ENCODE results near the gene PTPRN2. TPM values are rescaled to one million over a fixed set of nuclear protein-coding genes. Genes with fewer than 3 reads are reported as not detected.
"Not testable (repeated sequence)": the region's sequence is repeated elsewhere in the genome, so short reads cannot be mapped to it uniquely, and the experiment has no call there.

PTPRN2 gene
- total and polyA plus RNA-seq, 8 donors, result 4.9 to 136 (median 46.8) TPM

DNA sequence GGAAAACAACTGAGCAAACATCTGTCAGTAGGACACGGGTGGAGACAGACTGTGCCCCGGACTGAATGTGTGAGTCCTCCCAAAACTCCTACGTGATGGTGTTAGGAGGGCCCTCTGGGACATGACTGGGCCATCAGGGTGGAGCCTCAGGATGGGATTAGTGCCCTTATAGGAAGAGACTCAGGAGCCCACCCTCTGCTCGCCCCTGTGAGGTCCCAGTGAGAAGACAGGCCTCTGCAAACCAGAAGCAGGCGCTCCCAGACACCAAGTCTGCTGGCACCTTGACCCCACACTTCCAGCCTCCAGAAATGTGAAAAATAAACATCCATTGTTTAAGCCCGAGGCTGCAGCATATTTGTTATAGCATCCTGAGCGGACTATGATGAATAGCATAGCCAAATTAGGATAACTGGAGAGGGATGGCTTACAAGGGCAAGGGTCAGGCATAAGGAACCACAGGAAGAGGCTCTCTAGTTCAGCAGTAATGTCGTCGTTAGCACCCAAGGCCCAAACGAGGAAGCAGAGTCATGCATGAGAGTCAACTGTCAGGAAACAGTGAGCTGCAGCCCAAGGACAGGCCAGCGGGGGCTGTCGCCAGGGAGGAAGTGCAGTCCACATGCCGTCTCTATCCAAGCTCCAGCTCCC is 50.6 kb downstream of the PTPRN2 start:
- peaks cover 0 to 14% (median 0%) of the 10 kb centered on the region in 3 donors for H3K27me3 ChIP-seq
- 53 to 76% (median 62%) methylated on average over 11 to 13 of the region's 13 CpGs for WGBS, 5 donors
- H3K27ac ChIP-seq, result no peak overlapping the region
- no peaks in the 10 kb centered on the region for H3K9me3 ChIP-seq
- no peak overlapping the region for H3K4me3 ChIP-seq
- TF ChIP-seq EP300 (IDR thresholded peaks at IDR 0.05) (no peak), POLR2AphosphoS5 (IDR thresholded peaks at IDR 0.05) (no peak), POLR2A (IDR thresholded peaks at IDR 0.05) (no peak)
- TF ChIP-seq, protein P1, sequence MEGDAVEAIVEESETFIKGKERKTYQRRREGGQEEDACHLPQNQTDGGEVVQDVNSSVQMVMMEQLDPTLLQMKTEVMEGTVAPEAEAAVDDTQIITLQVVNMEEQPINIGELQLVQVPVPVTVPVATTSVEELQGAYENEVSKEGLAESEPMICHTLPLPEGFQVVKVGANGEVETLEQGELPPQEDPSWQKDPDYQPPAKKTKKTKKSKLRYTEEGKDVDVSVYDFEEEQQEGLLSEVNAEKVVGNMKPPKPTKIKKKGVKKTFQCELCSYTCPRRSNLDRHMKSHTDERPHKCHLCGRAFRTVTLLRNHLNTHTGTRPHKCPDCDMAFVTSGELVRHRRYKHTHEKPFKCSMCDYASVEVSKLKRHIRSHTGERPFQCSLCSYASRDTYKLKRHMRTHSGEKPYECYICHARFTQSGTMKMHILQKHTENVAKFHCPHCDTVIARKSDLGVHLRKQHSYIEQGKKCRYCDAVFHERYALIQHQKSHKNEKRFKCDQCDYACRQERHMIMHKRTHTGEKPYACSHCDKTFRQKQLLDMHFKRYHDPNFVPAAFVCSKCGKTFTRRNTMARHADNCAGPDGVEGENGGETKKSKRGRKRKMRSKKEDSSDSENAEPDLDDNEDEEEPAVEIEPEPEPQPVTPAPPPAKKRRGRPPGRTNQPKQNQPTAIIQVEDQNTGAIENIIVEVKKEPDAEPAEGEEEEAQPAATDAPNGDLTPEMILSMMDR (IDR thresholded peaks at IDR 0.05), result no peak
- peaks cover 0 to 8% (median 0%) of the 10 kb centered on the region in 4 donors for H3K36me3 ChIP-seq
- peak in 1 of 2 donors; percentile 40 for DNase-seq
- intact Hi-C loops (cut with DNase I; ENCODE audit: low total_unique reads), result no loop called here
- H3K4me1 ChIP-seq, result peaks cover 0 to 21% (median 4%) of the 10 kb centered on the region in 4 donors

DNA sequence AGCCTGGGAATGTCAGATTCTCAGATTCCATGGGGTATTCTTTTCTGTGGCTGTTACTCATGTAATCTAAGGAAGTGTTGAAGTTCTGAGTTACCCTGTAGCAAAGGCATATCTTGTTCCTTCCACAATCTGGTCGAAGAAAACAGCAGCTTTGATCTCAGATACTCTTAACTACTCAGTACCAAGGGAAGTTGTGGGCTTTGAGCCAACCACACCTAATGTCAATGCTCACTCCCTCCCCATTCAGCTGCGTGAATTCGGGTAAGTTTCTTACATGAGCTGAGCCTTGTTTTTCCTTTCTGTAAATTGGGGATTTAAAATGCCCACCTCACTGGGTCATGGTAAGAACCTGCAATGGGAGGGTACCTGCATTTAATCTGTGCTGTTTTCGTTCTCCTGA is 52.5 kb downstream of the PTPRN2 start:
- intact Hi-C loops (cut with DNase I; ENCODE audit: low total_unique reads), result no loop called here
- WGBS, 5 donors, result 37 to 58% (median 48%) methylated on average over 4 of the region's 4 CpGs
- Histone ChIP-seq H3K36me3 (peaks cover 0 to 8% (median 0%) of the 10 kb centered on the region in 4 donors), H3K4me1 (peaks cover 0 to 29% (median 4%) of the 10 kb centered on the region in 4 donors), H3K27ac (peak overlapping the region in 1 of 5 donors; percentile 39), H3K9me3 (no peaks in the 10 kb centered on the region), H3K4me3 (no peak overlapping the region), H3K27me3 (peaks cover 0 to 14% (median 0%) of the 10 kb centered on the region in 3 donors)
- peak in 1 of 2 donors; percentile 70 for DNase-seq
- TF ChIP-seq, protein P1 (IDR thresholded peaks at IDR 0.05), result no peak
- no peak for TF ChIP-seq EP300 (IDR thresholded peaks at IDR 0.05)
- TF ChIP-seq POLR2AphosphoS5 (IDR thresholded peaks at IDR 0.05), result peak in 1 of 3 donors; percentile 69

DNA sequence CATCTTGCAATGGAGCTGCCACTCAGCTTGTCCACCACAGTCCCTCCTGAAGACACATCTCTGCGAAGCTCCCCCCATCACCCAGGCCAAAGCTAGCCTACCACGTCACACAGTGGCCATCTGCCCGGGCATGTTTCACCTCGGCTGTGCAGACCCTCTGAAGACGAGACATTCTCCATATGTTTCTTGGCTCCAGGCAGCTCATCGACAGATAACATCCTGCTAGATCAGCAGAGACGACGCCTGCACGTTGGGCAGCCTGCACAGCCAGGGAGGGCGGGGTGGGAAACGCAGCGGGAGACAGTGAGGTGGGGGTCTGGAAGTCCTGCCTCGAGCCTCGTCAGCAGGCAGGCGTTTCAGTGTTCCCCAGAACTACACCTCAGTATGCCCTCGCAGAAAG is 53.0 kb downstream of the PTPRN2 start:
- Histone ChIP-seq H3K27ac (peak overlapping the region in 1 of 5 donors; percentile 39), H3K36me3 (peaks cover 0 to 8% (median 0%) of the 10 kb centered on the region in 4 donors), H3K9me3 (no peaks in the 10 kb centered on the region), H3K4me3 (no peak overlapping the region), H3K4me1 (peaks cover 0 to 29% (median 4%) of the 10 kb centered on the region in 4 donors), H3K27me3 (peaks cover 0 to 14% (median 0%) of the 10 kb centered on the region in 3 donors)
- 66 to 87% (median 83%) methylated on average over 14 to 16 of the region's 16 CpGs for WGBS, 5 donors
- TF ChIP-seq, protein P1 (IDR thresholded peaks at IDR 0.05), result no peak
- TF ChIP-seq POLR2AphosphoS5 (IDR thresholded peaks at IDR 0.05) (no peak), EP300 (IDR thresholded peaks at IDR 0.05) (no peak), POLR2A (IDR thresholded peaks at IDR 0.05) (no peak)
- DNase-seq, result no peak
- intact Hi-C loops (cut with DNase I; ENCODE audit: low total_unique reads), result no loop called here

DNA sequence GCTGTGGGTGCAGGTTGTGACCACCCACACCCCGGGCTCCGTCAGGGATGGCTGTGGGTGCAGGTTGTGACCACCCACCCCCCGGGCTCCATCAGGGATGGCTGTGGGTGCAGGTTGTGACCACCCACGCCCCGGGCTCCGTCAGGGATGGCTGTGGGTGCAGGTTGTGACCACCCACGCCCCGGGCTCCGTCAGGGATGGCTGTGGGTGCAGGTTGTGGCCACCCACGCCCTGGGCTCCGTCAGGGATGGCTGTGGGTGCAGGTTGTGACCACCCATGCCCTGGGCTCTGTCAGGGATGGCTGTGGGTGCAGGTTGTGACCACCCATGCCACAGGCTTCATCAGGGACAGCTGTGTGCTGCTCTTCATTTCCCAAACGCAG is 53.5 kb downstream of the PTPRN2 start:
- 81 to 100% (median 91%) methylated on average over 1 to 12 of the region's 12 CpGs for WGBS, 5 donors
- peaks cover 0 to 29% (median 4%) of the 10 kb centered on the region in 4 donors for H3K4me1 ChIP-seq
- H3K4me3 ChIP-seq; DNase-seq; intact Hi-C loops (cut with DNase I; ENCODE audit: low total_unique reads); H3K27ac ChIP-seq; H3K9me3 ChIP-seq; H3K36me3 ChIP-seq: not testable (repeated sequence)
- H3K27me3 ChIP-seq, result peaks cover 0 to 14% (median 0%) of the 10 kb centered on the region in 3 donors
